Loucy (cell line): Measurements from ENCODE around the gene PLPPR3.

Source experiments
- EZH2phosphoT487 ChIP-seq: fragments of 200-600 bp; IDR thresholded peaks from 2 replicates; pipeline ENCODE4 v1.6.1; 2018; ENCODE audit warnings: antibody characterized with exemption, mild to moderate bottlenecking, moderate library complexity, borderline replicate concordance
- TF ChIP-seq, protein P1 (sequence below): fragments of 200-600 bp; sonication (generic); conservative IDR thresholded peaks from 2 replicates; pipeline ENCODE4 v1.5.1; 2014; ENCODE audit warnings: mild to moderate bottlenecking, antibody characterized with exemption, low read length

DNA sequence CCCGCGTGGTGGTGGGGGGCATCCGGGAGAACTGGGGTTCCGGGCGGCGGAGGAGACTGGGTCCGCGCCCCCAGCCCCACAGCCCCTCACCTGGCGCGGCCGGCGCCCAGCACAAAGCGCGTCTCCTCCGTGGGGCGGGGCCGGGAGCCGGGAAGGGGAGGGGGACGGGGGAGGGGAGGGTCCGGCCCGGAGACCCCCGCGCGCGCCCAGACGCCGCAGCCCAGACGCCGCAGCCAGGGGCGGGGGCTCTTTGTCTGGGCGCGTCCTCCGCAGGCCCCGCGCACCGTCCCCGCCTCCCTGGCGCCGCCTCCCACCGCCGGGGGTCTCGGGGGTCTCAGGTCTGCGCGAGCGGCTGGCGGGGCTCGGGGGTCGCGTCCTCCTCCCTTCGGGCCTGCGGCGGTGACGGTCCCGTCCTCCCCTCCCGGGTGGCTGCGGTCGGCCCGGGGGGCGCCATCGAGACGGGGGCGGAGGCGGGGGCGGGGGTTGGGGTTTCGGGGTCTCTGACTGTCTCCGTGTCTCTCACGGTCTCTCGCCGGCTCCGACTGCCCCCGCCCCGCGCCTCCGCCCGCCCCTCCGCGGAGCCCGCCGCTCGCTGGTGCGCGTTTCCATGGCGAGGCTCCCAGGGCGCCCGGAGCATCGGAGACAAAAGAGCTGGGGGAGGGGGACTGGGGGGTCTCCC, at the start of gene PLPPR3:
- TF ChIP-seq, protein P1, sequence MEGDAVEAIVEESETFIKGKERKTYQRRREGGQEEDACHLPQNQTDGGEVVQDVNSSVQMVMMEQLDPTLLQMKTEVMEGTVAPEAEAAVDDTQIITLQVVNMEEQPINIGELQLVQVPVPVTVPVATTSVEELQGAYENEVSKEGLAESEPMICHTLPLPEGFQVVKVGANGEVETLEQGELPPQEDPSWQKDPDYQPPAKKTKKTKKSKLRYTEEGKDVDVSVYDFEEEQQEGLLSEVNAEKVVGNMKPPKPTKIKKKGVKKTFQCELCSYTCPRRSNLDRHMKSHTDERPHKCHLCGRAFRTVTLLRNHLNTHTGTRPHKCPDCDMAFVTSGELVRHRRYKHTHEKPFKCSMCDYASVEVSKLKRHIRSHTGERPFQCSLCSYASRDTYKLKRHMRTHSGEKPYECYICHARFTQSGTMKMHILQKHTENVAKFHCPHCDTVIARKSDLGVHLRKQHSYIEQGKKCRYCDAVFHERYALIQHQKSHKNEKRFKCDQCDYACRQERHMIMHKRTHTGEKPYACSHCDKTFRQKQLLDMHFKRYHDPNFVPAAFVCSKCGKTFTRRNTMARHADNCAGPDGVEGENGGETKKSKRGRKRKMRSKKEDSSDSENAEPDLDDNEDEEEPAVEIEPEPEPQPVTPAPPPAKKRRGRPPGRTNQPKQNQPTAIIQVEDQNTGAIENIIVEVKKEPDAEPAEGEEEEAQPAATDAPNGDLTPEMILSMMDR = no peak
- no peak for TF ChIP-seq EZH2phosphoT487
